ENCODE results near the gene CHRM4. TPM values are rescaled to one million over a fixed set of nuclear protein-coding genes. Genes with fewer than 3 reads are reported as not detected.

The CHRM4 gene
- not detected for total RNA-seq

DNA sequence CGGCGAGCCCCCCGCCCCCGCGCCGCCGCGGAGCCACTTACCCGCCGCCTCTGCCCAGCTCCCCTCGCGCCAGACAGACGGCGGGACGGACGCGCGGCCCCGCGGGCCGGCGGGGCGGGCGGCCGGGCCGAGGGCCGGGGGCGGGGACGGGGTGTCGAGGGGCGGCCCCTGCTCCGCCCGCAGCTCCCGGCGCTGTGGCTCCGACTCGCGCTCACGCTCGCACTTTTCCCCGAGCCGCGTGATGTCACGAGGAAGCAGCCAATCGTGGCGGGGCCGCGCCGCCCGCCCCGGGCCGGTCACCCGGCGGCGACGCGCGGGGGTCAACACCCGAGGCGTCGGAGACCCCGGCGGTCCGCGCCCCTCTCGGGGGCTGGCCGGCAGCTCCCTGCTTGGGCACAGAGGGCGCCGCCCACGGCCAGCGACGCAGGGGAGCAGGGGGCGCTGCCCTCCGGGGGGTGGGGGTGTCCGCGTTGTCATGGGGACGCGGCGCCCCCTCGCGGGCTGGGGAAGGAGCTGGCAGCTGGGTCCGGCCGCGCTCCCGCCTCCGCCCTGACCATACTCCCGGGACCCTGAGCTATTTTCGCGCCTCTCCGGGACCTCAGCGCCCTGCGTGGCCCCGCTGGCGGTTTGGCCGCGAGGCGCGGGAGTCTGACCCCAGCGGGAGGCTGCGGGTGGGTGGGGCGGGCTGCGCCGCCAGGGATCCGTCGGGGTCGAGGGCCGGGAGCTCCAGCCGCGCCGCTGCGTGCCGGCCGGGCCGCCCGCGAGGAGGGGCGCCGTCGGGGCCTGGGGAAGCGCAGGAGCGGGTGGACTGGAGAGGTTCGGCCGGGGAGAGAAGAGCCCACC is at the start of gene CHRM4:
Gene CHRM4, minus strand, starts transcription at position 199 of the 843 bp plus-strand sequence. CDS start 5,219 bp downstream, outside the sequence.
- no peak for DNase-seq (ENCODE audit: low spot score)

DNA sequence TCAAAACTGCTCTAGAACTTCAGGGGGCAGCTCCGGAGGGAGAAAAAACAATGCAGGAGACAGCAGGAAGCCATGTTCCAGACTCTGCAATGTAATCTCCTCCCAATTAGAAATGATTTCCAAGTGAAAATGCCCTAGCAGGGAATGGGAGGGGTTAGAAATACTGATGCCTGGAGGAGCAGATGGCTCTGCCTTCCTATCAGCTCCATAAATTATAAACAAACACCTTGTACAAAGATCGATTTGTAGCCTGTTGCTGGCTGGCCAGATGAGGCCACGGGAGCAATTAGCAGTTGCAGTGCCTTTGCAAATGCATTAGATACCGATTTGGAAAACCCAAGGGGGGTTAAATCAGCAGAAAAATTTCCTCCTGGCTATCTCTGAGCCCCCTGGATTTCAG is 46.6 kb upstream of the CHRM4 start:
- no peak for DNase-seq (ENCODE audit: low spot score)

DNA sequence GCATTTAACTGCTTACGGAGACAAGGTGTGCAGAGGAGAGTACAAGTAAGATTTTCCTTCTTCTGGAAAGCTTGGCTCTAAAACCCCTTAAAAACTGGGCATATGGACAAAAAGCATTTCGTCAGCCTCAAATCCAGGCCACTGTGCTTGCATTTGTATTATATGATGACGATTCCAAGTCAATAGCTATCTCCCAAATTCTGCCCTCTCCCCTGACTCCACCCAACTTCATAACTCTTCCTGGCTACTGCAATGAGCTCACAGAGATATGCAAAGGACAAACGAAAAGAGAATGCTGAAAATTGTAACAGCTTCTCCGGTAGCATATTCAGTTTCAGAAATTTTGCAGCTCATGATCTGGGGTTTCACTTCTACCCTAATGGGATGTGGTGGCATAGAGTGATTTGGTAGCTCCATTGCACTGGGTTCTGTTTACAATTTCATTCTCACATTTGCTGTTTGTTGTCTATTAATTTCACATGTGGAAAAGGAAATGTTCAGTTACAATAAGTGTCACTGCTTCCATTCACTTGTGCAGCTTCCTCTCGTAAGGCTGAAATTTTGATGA is 45.6 kb upstream of the CHRM4 start:
- no peak for DNase-seq (ENCODE audit: low spot score)

DNA sequence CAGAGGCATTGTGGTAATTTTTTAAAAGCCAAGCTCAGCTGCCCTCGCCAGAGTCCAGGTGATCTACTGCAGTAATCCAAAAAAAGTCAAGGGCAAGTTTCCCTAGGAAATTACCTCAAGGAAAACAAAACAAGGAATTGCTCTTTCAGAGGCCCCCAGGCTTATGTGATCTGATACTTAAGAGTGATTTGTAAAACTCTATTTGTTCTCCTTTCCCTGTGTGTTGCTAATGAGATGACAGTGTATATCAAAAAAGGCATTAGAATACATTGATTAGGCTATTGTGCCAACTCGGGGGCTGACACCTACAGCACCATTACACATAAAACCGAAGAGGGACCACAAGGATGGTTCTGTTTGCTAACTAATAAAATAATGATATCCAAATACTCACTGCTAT is 44.5 kb upstream of the CHRM4 start:
- no peak for DNase-seq (ENCODE audit: low spot score)

DNA sequence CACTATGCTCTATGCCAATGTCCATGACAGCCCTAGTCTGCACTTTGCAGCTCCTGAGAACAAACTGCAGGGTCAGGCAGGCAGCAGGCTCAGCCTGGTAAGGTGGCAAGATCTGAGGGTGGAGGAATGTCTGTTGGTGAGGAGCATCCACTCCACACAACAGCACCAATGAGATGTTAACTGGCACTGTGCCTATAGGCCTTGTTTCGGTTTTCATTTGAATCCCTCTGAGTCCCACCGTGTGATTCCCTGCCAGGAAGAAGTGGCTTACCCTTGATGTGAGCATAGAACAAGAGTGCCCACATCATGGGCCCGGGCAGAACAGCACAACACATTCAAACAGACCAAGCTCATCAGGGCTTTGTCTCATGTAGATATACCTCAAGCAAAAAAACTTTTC is 44.1 kb upstream of the CHRM4 start:
- no peak for DNase-seq (ENCODE audit: low spot score)

DNA sequence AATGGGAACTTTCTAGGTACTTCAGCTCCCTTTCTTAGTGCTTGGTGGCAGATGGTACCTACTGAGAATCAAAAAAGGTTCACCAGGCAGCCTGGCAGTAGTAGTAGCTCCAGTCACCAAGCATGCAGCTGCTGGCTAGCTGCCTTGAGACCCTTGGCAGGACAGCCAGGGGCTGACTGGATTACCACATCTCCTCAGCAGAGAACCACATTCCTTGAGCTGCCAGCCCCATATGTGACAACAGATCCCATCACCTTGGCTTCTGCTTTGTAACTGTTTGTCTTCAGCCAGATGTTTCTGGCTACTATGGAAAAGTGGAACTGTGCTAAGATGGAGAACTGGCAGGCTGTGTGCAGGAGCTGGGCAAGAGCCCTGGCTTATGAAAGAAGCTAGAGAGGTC is 39.6 kb upstream of the CHRM4 start:
- no peak for DNase-seq (ENCODE audit: low spot score)

DNA sequence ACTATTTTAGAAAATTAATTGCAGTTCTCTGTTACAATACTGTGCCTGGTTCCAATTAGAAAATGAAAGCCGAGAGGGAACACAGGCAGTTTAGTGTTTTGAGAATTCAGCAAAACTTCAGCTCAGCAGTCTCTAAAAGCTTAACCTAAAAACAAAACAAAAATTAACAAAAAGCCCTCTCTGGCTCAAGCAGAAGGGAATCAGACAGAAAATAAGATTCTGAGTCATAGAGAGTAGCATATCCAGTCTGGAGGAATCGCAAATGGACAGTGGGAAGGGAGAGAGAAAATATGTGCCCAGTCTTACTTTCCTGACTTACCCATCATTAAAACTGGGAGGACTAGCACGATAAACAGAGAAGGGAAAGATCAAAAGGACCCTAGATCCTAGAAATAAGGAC is 38.1 kb upstream of the CHRM4 start:
- DNase-seq (ENCODE audit: low spot score): no peak

DNA sequence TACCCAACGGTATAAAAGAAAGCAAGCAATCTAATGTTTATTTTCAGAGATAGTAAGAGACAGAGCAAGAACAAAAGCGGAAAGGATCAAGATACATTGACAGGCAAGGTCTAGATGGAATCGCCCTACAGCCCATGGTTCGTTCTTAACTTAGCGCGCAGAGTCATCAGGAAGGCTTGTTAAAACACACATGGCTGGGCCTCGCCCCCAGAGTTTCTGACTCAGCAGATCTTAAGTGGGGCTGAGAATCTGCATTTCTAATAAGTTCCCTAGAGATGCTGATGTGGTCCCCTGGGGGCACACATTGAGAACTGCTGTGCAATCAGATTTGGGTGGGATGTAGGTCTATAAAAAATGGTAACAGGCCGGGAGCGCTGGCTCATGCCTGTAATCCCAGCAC is 35.8 kb upstream of the CHRM4 start:
- no peak for DNase-seq (ENCODE audit: low spot score)

DNA sequence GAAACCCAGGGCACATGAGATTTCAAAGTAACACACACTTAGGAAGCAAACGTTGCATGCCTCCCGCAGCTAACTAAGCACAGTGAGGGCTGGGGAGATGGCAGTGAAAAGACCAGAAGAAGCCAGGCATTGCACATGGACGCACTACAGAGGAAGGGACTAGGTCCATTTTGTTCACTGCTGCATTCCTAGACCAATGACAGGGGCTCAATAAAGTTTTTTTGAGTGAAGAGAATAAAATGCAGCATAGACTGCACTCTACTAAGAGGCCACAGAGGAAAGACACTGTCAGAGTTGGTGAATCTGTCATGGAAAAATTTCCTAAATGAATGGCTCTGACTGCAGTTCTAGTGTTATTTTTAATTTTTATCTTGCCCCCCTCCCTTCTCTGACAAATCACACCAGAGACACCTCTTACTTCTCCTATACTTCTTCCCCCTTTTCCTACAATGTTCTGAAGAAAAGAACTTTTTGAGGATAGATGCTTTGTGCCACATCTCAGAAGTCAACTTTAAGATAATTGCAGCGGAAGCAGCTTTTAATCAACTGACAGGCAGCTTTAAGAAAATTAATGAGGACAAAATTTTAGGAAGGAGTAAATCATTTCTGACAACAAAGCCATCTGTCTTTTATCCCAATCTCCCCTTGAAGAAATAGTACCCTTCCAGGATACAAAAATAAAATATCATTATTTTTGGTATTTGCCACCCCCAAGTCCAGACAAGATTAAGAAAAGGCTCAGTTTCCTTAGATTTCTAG is 34.8 kb upstream of the CHRM4 start:
- no peak for DNase-seq (ENCODE audit: low spot score)

DNA sequence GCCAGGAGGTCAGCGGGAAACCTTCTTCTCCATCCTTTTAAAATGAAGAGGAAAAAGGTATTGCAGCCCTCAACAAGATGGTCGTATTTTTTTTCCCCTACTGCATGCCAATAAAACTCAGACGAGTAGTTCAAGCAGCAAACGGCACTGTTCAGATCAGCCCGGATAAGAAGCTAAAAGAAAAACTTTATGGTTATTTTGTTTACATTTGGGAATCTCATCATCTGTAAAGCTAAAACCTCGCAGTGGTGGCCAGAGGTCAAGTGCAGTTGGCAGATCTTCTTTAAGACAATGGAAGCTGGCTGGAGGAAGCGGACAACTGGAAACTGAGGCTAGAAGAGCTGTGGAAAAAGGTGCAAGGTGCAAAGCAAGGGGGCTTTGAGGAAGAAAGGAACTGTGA is 31.0 kb upstream of the CHRM4 start:
- no peak for DNase-seq (ENCODE audit: low spot score)

DNA sequence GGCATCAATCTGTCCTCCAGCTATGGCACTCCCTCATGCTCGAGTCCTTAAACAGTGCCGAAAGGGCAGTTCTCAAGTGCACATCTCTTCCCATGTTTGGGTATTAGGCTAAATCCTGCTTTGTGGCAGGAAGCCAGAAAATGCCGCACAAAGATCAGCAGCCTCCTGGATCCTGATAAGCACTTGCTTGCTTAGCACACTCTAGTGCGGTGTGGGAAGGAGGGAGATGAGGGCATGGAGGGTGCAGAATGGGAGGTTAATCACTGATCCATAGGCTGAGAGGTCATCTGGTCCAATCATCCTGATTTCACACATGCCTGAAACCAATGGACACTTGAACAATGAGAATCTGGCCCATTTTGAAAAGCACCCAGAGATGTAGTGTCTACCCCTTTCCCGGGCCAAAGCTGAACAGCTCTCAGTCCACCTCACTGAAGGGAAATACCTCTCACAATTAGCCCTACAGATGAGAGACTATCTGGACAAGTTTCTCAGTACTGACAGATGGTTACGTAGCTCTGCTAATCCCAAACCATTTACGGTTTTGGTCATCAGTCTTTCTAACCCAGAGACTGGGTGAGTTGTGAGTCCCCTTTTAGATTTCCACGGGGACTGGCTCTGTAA is 29.8 kb upstream of the CHRM4 start:
- no peak for DNase-seq (ENCODE audit: low spot score)

DNA sequence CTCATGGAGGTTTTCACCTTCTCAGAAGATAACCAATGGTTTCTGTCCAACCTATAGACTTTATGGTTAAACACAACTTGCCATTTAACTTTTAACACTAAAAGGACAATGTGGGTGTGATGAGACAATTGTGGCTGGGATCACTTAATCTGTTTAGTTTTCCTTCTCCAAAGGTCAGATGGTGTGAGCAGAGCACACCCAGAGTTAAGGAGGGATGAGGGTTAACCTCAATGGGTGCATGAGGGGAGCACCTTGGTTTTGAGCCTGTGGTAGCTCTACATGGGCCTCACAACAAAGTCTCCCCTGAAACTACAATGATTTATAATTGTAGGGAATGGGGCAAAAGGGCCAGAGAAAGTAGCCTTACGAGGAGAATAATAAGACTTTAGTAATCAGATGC is 28.9 kb upstream of the CHRM4 start:
- no peak for DNase-seq (ENCODE audit: low spot score)

DNA sequence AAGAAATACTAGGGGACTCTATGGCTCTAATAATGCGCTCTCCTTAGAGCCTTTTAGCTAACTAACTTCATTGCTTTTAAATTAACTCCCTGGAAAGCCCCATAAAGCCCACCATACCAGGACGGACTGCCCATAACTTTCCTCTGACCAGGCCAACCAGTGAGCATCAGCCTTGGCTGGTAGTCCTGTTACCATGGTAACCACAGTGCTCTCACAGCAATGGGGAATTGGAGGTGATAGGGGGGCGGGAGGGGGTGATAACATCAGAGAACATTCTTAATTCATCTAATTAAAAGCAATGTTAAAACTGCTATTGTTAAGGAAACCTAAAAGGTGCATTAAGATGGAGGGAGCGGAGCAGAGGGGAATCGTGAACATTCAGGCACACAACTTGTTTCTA is 27.2 kb upstream of the CHRM4 start:
- DNase-seq (ENCODE audit: low spot score): no peak

DNA sequence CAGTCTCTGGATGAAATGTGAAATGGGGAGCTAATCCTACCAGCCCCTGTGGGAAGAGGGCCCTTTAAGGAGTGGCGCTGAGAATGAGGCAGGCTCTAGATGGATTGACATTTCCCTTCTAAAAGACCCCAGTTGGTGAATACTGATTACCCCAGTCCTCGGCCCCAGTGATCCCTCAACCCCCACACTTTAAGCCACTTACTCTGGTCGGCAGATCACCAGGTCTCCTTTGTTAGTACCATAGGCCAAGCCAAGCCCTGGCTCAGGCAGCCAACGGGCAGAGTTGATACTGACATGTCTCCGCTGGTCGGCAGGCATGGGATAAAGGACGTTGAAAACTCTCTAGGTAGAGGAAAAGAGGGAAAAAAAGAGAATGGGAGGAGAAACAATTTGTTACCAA is 26.1 kb upstream of the CHRM4 start:
- no peak for DNase-seq (ENCODE audit: low spot score)

DNA sequence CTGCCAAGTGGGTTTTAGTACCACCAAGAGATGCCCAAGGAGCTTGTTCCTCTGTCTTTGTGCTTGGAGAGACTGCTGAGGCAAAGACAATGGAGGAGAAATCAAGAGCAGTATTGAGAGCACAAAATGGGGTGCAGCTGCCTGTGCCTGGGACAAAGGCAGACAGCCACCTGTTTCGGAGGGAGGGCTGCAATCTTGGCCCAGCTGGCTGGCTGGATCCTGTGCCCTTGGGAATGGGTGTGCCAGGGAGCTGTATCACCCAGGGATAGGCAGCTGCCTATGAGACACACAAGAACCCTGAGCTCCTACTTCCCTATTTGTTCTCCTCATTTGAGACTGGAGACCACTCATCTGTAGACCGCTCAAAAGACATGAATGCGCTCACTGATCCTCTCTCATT is 23.3 kb upstream of the CHRM4 start:
- DNase-seq (ENCODE audit: low spot score): no peak

DNA sequence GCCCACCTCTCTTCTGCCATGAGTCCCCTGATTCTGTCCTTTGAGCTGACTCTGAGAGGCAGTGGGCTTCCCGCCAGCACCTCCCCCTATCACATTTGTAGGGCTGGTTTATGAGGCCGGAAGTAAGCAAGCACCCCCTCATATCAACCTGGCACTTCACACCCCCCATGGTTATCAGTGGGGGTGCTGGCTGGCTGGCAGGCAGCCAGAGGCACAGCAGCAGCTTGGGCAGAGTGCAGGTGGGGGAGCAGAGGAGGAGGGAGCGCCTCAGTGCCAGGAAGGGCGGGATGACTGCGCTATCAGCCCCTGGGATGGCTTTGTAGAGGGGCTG is 22.9 kb upstream of the CHRM4 start:
- no peak for DNase-seq (ENCODE audit: low spot score)

DNA sequence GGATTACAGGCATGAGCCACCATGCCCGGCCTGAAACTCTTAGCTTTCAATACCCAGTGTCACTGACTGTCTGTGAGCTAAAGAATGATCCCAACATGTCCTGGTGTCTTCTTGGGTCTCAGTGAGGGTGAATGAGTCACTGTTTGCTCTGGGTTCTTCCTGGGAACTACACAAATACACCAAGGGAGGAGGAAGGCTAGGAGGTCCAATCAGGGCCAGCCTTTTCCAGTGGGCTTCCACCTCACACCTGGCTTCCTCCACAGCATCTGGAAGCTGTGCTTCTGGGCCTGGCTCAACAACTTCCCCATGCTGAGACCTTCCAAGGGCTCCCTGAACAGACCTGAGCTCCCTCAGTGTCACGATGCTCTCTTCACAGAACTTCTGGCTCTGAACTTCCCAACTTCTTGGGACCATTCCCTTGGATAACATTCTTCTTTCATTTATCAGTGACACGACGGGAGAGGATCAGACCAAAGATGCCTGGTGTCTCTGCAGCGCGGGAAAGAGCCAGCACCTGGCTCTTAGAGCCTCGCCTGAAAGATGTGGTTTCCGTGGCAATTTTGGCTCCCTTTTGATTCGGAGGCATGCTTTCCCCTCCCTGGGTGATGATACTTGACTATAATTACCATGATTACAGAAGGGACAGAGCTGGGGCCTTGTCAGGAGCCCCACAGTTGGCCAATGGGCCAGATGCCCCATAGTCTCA is 22.3 kb upstream of the CHRM4 start:
- DNase-seq (ENCODE audit: low spot score): no peak

DNA sequence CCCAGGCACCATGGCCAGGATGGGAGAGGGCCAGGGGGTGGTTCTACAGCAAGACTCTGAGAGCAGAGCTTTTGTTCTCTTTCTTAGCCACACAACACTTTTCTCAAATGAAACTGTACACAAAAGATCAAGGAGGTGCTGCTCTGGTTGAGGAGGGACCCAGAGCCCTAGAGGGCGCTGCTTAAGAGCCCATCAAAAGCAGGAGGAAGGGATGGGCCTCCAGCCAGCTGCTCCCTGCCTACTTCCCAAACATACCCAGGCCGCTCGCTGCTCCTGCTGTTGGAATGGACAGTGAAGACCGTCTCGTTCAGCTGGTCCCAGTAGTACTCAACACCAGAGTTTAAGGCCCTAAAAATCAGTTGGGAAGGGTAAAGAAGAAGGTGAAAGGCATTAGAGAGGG is 18.4 kb upstream of the CHRM4 start:
- DNase-seq (ENCODE audit: low spot score): no peak

DNA sequence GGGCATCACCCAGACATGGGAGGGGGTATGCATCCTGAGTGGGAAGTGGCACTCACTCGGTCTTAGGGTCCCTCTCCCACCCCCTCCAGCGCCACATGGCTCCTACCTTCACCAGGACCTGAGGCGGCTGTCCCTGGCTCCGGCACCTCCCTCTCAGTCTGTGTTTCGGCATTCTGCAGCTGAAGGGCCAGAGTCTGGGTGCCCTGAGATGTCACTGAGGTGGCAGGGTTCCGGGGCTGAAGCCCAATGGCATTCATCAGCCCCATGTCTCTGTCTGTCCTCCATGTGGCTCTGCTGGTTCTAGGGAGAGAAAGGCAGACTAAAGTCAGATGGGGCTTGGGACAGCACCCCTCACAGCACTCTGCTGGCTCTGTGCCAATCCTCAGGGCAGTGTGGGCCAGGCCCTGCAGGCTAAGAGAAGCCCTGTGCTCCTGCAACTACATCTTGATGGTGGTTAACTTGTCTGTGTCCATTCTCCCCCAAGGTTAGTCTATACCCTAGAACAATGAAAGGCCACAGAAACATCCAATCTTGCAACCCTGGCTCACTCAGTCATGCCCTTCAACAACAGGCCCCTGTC is 16.9 kb upstream of the CHRM4 start:
- DNase-seq (ENCODE audit: low spot score): no peak

DNA sequence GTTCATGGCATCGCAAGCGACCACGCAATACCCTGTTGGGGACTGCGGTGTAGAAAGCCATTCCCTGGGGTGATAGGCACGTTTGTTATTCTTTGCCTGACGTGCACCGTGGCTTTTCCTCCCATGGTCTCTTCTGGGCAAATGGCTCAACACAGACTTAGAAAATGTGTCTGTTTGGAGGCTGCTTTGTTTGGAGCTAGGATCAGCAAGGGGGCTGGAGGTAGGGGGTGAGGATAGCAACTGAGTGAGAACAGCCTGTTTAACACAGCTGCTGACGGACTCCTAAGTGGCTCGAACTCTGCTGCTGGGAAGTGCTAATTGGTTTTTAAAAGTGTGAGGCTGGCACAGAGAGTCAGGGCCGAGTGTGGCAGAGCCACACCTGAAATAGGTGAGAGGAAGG is 16.1 kb upstream of the CHRM4 start:
- no peak for DNase-seq (ENCODE audit: low spot score)

DNA sequence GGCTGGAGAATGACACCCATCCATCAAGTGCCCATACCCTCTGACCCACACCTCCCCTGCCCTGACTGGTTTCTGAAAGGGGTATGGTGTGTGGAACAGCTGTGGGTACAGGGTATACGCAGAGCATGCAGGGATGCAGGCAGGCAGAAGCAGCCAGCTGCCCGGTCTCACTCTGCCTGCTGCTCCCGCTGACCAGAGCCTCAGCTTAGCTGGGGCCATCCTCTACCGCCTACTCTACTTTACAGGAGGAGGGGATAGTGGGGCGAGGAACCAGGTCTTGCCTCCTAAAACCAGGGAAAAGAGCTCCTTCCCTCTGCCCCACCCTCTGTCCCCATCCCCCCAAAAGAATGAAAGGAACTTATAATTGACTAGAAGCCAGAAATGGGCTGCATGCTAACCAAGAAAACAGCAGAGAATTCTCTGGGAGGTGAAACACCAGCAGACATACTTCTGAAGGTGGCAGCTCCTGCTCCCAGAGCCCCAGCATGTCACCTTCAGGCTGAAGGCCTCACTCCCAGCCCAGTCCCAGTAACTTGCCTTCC is 13.0 kb upstream of the CHRM4 start:
- no peak for DNase-seq (ENCODE audit: low spot score)

Measured in mucosa of gallbladder (tissue), 1 donor.